DND-41 (cell line): Measurements from ENCODE around the gene ADRM1.

Source experiments
- ATAC-seq: fragments of 200-7000 bp; cut with Tn5 transposase; 3 replicates; pipeline ENCODE4 v1.9.1; 2021; ENCODE audit warnings: low read depth; ENCODE audit not compliant: insufficient read depth
- DNase-seq: peaks from one replicate; pipeline ENCODE4 v3.0.0-alpha.2; 2020
- H2AFZ ChIP-seq: 2 replicates; pipeline ENCODE4 v1.6.0; 2012; ENCODE audit warnings: low read depth, low read length
- H3K27ac ChIP-seq: 2 replicates; pipeline ENCODE4 v1.5.1; 2012; ENCODE audit warnings: low read length, inconsistent platforms
- H3K27me3 ChIP-seq: fragments of 200-600 bp; sonication (generic); 2 replicates; pipeline ENCODE4 v1.6.0; 2012; ENCODE audit warnings: low read length, mild to moderate bottlenecking, inconsistent platforms; ENCODE audit not compliant: insufficient read depth, poor library complexity
- H3K36me3 ChIP-seq: 2 replicates; pipeline ENCODE4 v1.5.1; 2012; ENCODE audit warnings: low read length, inconsistent platforms; ENCODE audit not compliant: insufficient read depth
- H3K4me1 ChIP-seq: 2 replicates; pipeline ENCODE4 v1.5.1; 2012; ENCODE audit warnings: mild to moderate bottlenecking, low read length; ENCODE audit not compliant: insufficient read depth
- H3K4me2 ChIP-seq: 2 replicates; pipeline ENCODE4 v1.6.0; 2012; ENCODE audit warnings: mild to moderate bottlenecking, moderate library complexity, low read length, inconsistent platforms; ENCODE audit not compliant: insufficient read depth
- H3K4me3 ChIP-seq, 2 experiments: fragments of 200-600 bp in 1 of 2; shearing (Covaris generic) in 1 of 2; 2 replicates each; pipeline ENCODE4 v1.5.1; 2012 to 2016; ENCODE audit warnings: inconsistent platforms in 2 of 2, low read length in 2 of 2, mild to moderate bottlenecking in 2 of 2, low read depth in 1 of 2, moderate library complexity in 1 of 2
- H3K79me2 ChIP-seq: 2 replicates; pipeline ENCODE4 v1.6.0; 2012; ENCODE audit warnings: low read length, inconsistent platforms; ENCODE audit not compliant: insufficient read depth
- H3K9ac ChIP-seq: 2 replicates; pipeline ENCODE4 v1.6.0; 2012; ENCODE audit warnings: low read depth, mild to moderate bottlenecking, inconsistent platforms, low read length, moderate library complexity
- H3K9me3 ChIP-seq: 2 replicates; pipeline ENCODE4 v1.5.1; 2012; ENCODE audit warnings: low read length, moderate library complexity, mild to moderate bottlenecking, inconsistent platforms; ENCODE audit not compliant: insufficient read depth, severe bottlenecking
- H4K20me1 ChIP-seq: 2 replicates; pipeline ENCODE4 v1.6.0; 2012; ENCODE audit warnings: low read length; ENCODE audit not compliant: insufficient read depth
- CTCF ChIP-seq: IDR thresholded peaks from 2 replicates; pipeline ENCODE4 v1.5.1; 2012; ENCODE audit warnings: borderline replicate concordance, low read length, moderate library complexity, mild to moderate bottlenecking; ENCODE audit not compliant: poor library complexity, severe bottlenecking; ENCODE audit errors: extremely low read depth
- EZH2 ChIP-seq: IDR thresholded peaks from 3 replicates; pipeline ENCODE4 v1.6.1; 2012; ENCODE audit warnings: borderline replicate concordance, low read depth, mild to moderate bottlenecking, moderate library complexity, low read length, inconsistent platforms; ENCODE audit not compliant: severe bottlenecking

Gene ADRM1

GRCh38 chr20:62321521-62321948 is 18.7 kb downstream of the ADRM1 start:
- Histone ChIP-seq H3K79me2 (no peaks in the 10 kb centered on the region), H3K9me3 (no peaks in the 10 kb centered on the region), H3K36me3 (no peaks in the 10 kb centered on the region), H3K4me1 (no peaks in the 10 kb centered on the region), H3K4me2 (no peak overlapping the region), H3K27ac (no peak overlapping the region), H3K27me3 (no peaks in the 10 kb centered on the region), H3K4me3 (no peak overlapping the region), H2AFZ (no peak overlapping the region), H3K9ac (no peak overlapping the region), H4K20me1 (0 out of 2 replicates have a peak, but pooled peaks cover 4% of the 10 kb centered on the region)
- TF ChIP-seq CTCF (no peak), EZH2 (no peak)
- ATAC-seq (0 out of 3 replicates have a peak, but pooled peaks have one; percentile 18), DNase-seq (no peak)

- Histone ChIP-seq H3K79me2 (no peaks in the 10 kb centered on the region), H3K27me3 (no peaks in the 10 kb centered on the region), H3K4me1 (no peaks in the 10 kb centered on the region), H4K20me1 (0 out of 2 replicates have a peak, but pooled peaks cover 4% of the 10 kb centered on the region), H2AFZ (no peak overlapping the region), H3K36me3 (no peaks in the 10 kb centered on the region), H3K9ac (no peak overlapping the region), H3K4me3 (no peak overlapping the region), H3K4me2 (no peak overlapping the region), H3K9me3 (no peaks in the 10 kb centered on the region), H3K27ac (no peak overlapping the region)
- DNase-seq, result no peak
- TF ChIP-seq EZH2, result no peak
- TF ChIP-seq CTCF, result no peak
- no peak for ATAC-seq
Observed at GRCh38 chr20:62321975-62322374, 19.2 kb downstream of the ADRM1 start.

- Histone ChIP-seq H2AFZ (no peak overlapping the region), H3K27me3 (no peaks in the 10 kb centered on the region), H3K27ac (no peak overlapping the region), H3K4me3 (no peak overlapping the region), H3K79me2 (no peaks in the 10 kb centered on the region), H3K36me3 (no peaks in the 10 kb centered on the region), H3K9me3 (no peaks in the 10 kb centered on the region), H3K9ac (no peak overlapping the region), H3K4me1 (no peaks in the 10 kb centered on the region), H4K20me1 (0 out of 2 replicates have a peak, but pooled peaks cover 4% of the 10 kb centered on the region), H3K4me2 (no peak overlapping the region)
- TF ChIP-seq CTCF (no peak), EZH2 (no peak)
- no peak for ATAC-seq
- no peak for DNase-seq
Observed at GRCh38 chr20:62322492-62323041, 19.8 kb downstream of the ADRM1 start.
